OCI-LY3 (cell line): Measurements from ENCODE around the gene SLC25A18.
"Not testable (repeated sequence)": the region's sequence is repeated elsewhere in the genome, so short reads cannot be mapped to it uniquely, and the experiment has no call there.

Experiments used
- H2AFZ ChIP-seq: fragments of 200-600, 300-600 bp; shearing (Covaris generic); 2 replicates; pipeline ENCODE4 v1.6.0; 2014; ENCODE audit warnings: antibody characterized with exemption, low read depth, low read length
- H3K27ac ChIP-seq: fragments of 200-600, 300-600 bp; sonication (generic); 2 replicates; pipeline ENCODE4 v1.5.1; 2014; ENCODE audit warnings: mild to moderate bottlenecking, low read length, moderate library complexity, mixed read lengths
- H3K27me3 ChIP-seq: fragments of 200-600, 300-600 bp; sonication (generic); 2 replicates; pipeline ENCODE4 v1.6.1; 2014; ENCODE audit warnings: low read depth, low read length, mixed read lengths
- H3K36me3 ChIP-seq: fragments of 200-600, 300-600 bp; sonication (generic); replicated peaks from 2 replicates; pipeline ENCODE3; 2014; ENCODE audit warnings: low read depth, low read length, mixed read lengths
- H3K4me1 ChIP-seq: fragments of 300-600, 200-600 bp; sonication (generic); 2 replicates; pipeline ENCODE4 v1.6.1; 2014; ENCODE audit warnings: low read length, mixed read lengths
- H3K4me2 ChIP-seq: fragments of 200-600, 300-600 bp; sonication (generic); 2 replicates; pipeline ENCODE4 v1.6.1; 2014; ENCODE audit warnings: low read length, mixed read lengths
- H3K4me3 ChIP-seq: fragments of 300-600, 200-600 bp; sonication (generic); 2 replicates; pipeline ENCODE4 v1.5.1; 2014; ENCODE audit warnings: antibody characterized with exemption, mild to moderate bottlenecking, low read length, moderate library complexity
- H3K79me2 ChIP-seq: fragments of 300-600, 200-600 bp; shearing (Covaris generic); 2 replicates; pipeline ENCODE4 v1.6.1; 2014; ENCODE audit warnings: mild to moderate bottlenecking, low read length, mixed read lengths
- H3K9ac ChIP-seq: fragments of 300-600, 200-600 bp; shearing (Covaris generic); 2 replicates; pipeline ENCODE4 v1.6.0; 2014; ENCODE audit warnings: mild to moderate bottlenecking, low read length, moderate library complexity
- H3K9me3 ChIP-seq: fragments of 200-600, 300-600 bp; shearing (Covaris generic); 2 replicates; pipeline ENCODE4 v1.6.1; 2014; ENCODE audit warnings: low read length, mixed read lengths; ENCODE audit not compliant: insufficient read depth
- H4K20me1 ChIP-seq: fragments of 200-600, 300-600 bp; sonication (generic); 2 replicates; pipeline ENCODE4 v1.6.1; 2016; ENCODE audit warnings: low read length, mixed read lengths; ENCODE audit not compliant: insufficient read depth
- CTCF ChIP-seq: fragments of 200-600, 300-600 bp; sonication (generic); IDR thresholded peaks from 2 replicates; pipeline ENCODE4 v1.5.1; 2014; ENCODE audit warnings: antibody characterized with exemption, low read length, low read depth
- EZH2phosphoT487 ChIP-seq: fragments of 200-600 bp; shearing (Covaris generic); IDR thresholded peaks from 2 replicates; pipeline ENCODE4 v1.6.1; 2018; ENCODE audit warnings: antibody characterized with exemption, mixed run types, low read depth

SLC25A18 gene

GRCh38 chr22:17633998-17634323 is 70.7 kb downstream of the SLC25A18 start:
- no peak overlapping the region for H3K4me2 ChIP-seq
- H3K27ac ChIP-seq = no peak overlapping the region
- H3K27me3 ChIP-seq = no peaks in the 10 kb centered on the region
- no peak for TF ChIP-seq CTCF
- H3K9me3 ChIP-seq = no peaks in the 10 kb centered on the region
- H3K9ac ChIP-seq = no peak overlapping the region
- H4K20me1 ChIP-seq = no peaks in the 10 kb centered on the region
- peaks cover 11% of the 10 kb centered on the region for H3K4me1 ChIP-seq
- no peak overlapping the region for H3K4me3 ChIP-seq
- no peaks in the 10 kb centered on the region for H3K36me3 ChIP-seq
- H2AFZ ChIP-seq = no peak overlapping the region
- H3K79me2 ChIP-seq = peaks cover 12% of the 10 kb centered on the region

- H3K4me1 ChIP-seq = peaks cover 9% of the 10 kb centered on the region
- H3K36me3 ChIP-seq = no peaks in the 10 kb centered on the region
- no peaks in the 10 kb centered on the region for H4K20me1 ChIP-seq
- no peaks in the 10 kb centered on the region for H3K9me3 ChIP-seq
- H3K79me2 ChIP-seq = peaks cover 16% of the 10 kb centered on the region
- no peak overlapping the region for H3K9ac ChIP-seq
- H3K4me2 ChIP-seq = no peak overlapping the region
- no peaks in the 10 kb centered on the region for H3K27me3 ChIP-seq
- TF ChIP-seq CTCF (no peak), EZH2phosphoT487 (no peak)
- no peak overlapping the region for H3K27ac ChIP-seq
- no peak overlapping the region for H2AFZ ChIP-seq
- no peak overlapping the region for H3K4me3 ChIP-seq
Observed at GRCh38 chr22:17634696-17635095, 71.4 kb downstream of the SLC25A18 start.

GRCh38 chr22:17636850-17637249 is 73.6 kb downstream of the SLC25A18 start:
- not testable (repeated sequence) for H2AFZ ChIP-seq, H4K20me1 ChIP-seq, H3K9ac ChIP-seq, H3K27ac ChIP-seq, H3K4me2 ChIP-seq, H3K27me3 ChIP-seq, H3K4me3 ChIP-seq, H3K9me3 ChIP-seq
- peaks cover 12% of the 10 kb centered on the region for H3K36me3 ChIP-seq
- peaks cover 15% of the 10 kb centered on the region for H3K4me1 ChIP-seq
- peaks cover 33% of the 10 kb centered on the region for H3K79me2 ChIP-seq

- Histone ChIP-seq H3K4me2 (peak overlapping the region; percentile 95), H3K27ac (peak overlapping the region; percentile 80), H3K4me1 (peaks cover 15% of the 10 kb centered on the region), H3K79me2 (peaks cover 40% of the 10 kb centered on the region), H3K4me3 (peak overlapping the region; percentile 81), H3K27me3 (no peaks in the 10 kb centered on the region), H3K36me3 (peaks cover 16% of the 10 kb centered on the region), H4K20me1 (no peaks in the 10 kb centered on the region), H3K9ac (peak overlapping the region; percentile 83), H2AFZ (peak overlapping the region; percentile 84), H3K9me3 (no peaks in the 10 kb centered on the region)
- TF ChIP-seq CTCF (no peak), EZH2phosphoT487 (no peak)
Observed at GRCh38 chr22:17637490-17638181, 74.3 kb downstream of the SLC25A18 start.

- H3K36me3 ChIP-seq = peaks cover 20% of the 10 kb centered on the region
- peak overlapping the region; percentile 80 for H3K27ac ChIP-seq
- H3K4me2 ChIP-seq = peak overlapping the region; percentile 95
- no peaks in the 10 kb centered on the region for H3K27me3 ChIP-seq
- H3K9me3 ChIP-seq = no peaks in the 10 kb centered on the region
- H3K4me3 ChIP-seq = peak overlapping the region; percentile 81
- H3K4me1 ChIP-seq = peaks cover 15% of the 10 kb centered on the region
- TF ChIP-seq CTCF (no peak), EZH2phosphoT487 (no peak)
- peak overlapping the region; percentile 83 for H3K9ac ChIP-seq
- peak overlapping the region; percentile 84 for H2AFZ ChIP-seq
- peaks cover 44% of the 10 kb centered on the region for H3K79me2 ChIP-seq
- no peaks in the 10 kb centered on the region for H4K20me1 ChIP-seq
Observed at GRCh38 chr22:17638182-17638431, 74.8 kb downstream of the SLC25A18 start.
